ENCODE data around the gene INAVA.

INAVA gene

GRCh38 chr1:200895801-200896530 lies 1.3 kb downstream of the INAVA start:
- in situ Hi-C loops (cut with MboI; ENCODE audit: low sequenced_read_pairs, unreplicated experiment): no loop called here
- no peak for DNase-seq (ENCODE audit: low spot score)
- TF ChIP-seq, protein P1, sequence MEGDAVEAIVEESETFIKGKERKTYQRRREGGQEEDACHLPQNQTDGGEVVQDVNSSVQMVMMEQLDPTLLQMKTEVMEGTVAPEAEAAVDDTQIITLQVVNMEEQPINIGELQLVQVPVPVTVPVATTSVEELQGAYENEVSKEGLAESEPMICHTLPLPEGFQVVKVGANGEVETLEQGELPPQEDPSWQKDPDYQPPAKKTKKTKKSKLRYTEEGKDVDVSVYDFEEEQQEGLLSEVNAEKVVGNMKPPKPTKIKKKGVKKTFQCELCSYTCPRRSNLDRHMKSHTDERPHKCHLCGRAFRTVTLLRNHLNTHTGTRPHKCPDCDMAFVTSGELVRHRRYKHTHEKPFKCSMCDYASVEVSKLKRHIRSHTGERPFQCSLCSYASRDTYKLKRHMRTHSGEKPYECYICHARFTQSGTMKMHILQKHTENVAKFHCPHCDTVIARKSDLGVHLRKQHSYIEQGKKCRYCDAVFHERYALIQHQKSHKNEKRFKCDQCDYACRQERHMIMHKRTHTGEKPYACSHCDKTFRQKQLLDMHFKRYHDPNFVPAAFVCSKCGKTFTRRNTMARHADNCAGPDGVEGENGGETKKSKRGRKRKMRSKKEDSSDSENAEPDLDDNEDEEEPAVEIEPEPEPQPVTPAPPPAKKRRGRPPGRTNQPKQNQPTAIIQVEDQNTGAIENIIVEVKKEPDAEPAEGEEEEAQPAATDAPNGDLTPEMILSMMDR (IDR thresholded peaks at IDR 0.05; ENCODE audit: borderline replicate concordance, control extremely low read depth, extremely low read depth, insufficient read depth, missing control alignments): no peak

GRCh38 chr1:200896531-200897196 lies 2.0 kb downstream of the INAVA start:
- no peak for DNase-seq (ENCODE audit: low spot score)
- in situ Hi-C loops (cut with MboI; ENCODE audit: low sequenced_read_pairs, unreplicated experiment): no loop called here

GRCh38 chr1:200897259-200897658 lies 2.6 kb downstream of the INAVA start:
- in situ Hi-C loops (cut with MboI; ENCODE audit: low sequenced_read_pairs, unreplicated experiment): no loop called here
- TF ChIP-seq, protein P1 (IDR thresholded peaks at IDR 0.05; ENCODE audit: borderline replicate concordance, control extremely low read depth, extremely low read depth, insufficient read depth, missing control alignments): no peak
- DNase-seq (ENCODE audit: low spot score): no peak

More at GRCh38 chr1:200896531-200897196, 2.0 kb downstream of the INAVA start:
- TF ChIP-seq, protein P1 (IDR thresholded peaks at IDR 0.05; ENCODE audit: borderline replicate concordance, control extremely low read depth, extremely low read depth, insufficient read depth, missing control alignments): no peak

DNA sequence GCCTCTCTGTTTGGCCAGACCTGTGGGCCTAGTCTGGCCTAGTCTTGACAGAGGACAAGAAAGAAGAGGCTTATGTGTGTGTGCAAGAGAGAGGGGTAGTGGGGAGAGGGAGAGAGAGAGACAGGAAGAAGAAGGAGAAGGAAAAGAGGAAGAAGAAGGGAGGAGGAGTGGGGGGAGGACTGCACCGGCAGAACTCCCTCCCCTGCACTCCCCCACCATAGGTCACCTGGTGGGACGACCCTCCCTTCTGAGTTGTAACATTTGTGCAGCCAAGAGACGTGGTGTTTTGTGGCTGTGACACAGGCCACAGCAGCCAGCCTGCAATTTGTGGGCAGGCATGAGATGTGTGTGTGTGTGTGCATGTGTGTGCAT lies 4.3 kb downstream of the INAVA start:
- TF ChIP-seq, protein P1 (IDR thresholded peaks at IDR 0.05; ENCODE audit: borderline replicate concordance, control extremely low read depth, extremely low read depth, insufficient read depth, missing control alignments): no peak
- no peak for DNase-seq (ENCODE audit: low spot score)
- in situ Hi-C loops (cut with MboI; ENCODE audit: low sequenced_read_pairs, unreplicated experiment): no loop called here

DNA sequence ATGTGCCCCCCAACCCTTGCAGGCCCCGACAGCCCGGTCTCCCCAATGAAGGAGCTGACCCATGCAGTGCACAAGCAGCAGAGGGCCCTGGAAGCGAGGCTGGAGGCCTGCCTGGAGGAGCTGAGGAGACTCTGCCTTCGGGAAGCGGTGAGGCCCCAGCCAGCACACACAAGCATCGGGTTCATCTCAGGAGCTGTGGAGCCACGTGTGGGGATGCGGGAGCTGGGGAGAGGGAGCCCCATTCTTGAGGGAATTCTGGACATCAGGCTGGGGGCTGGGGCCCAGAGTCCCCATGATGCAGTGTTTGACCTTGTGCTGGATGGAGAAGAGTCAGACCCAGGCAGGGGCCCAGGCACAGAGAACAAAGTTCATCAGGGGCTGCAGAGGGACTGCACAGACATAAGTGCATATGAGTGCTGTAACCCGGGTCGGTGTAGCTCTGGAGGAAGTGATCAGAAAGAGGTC lies 4.8 kb downstream of the INAVA start:
- in situ Hi-C loops (cut with MboI; ENCODE audit: low sequenced_read_pairs, unreplicated experiment): no loop called here
- TF ChIP-seq, protein P1 (IDR thresholded peaks at IDR 0.05; ENCODE audit: borderline replicate concordance, control extremely low read depth, extremely low read depth, insufficient read depth, missing control alignments): no peak
- no peak for DNase-seq (ENCODE audit: low spot score)

GRCh38 chr1:200899954-200900867 lies 5.5 kb downstream of the INAVA start:
- in situ Hi-C loops (cut with MboI; ENCODE audit: low sequenced_read_pairs, unreplicated experiment): no loop called here
- DNase-seq (ENCODE audit: low spot score): no peak
- TF ChIP-seq, protein P1 (IDR thresholded peaks at IDR 0.05; ENCODE audit: borderline replicate concordance, control extremely low read depth, extremely low read depth, insufficient read depth, missing control alignments): no peak
